Vagina (tissue), 2 donors: ENCODE results near the gene BRINP1.

Source experiments
- CTCF ChIP-seq, 3 experiments: fragments of 450-650 bp in 2 of 3; fragments of 200-600 bp in 1 of 3; sonication (generic) in 1 of 3; IDR thresholded peaks; one replicate each; pipeline ENCODE4 v1.5.1; 2017 to 2019; ENCODE audit warnings: antibody characterized with exemption in 3 of 3, mild to moderate bottlenecking in 2 of 3, moderate library complexity in 2 of 3
- POLR2A ChIP-seq, 2 donors: fragments of 450-650 bp; IDR thresholded peaks; one replicate each; pipeline ENCODE4 v1.6.1; 2017; ENCODE audit warnings: antibody characterized with exemption in 2 of 2, mild to moderate bottlenecking in 2 of 2, moderate library complexity in 2 of 2

DNA sequence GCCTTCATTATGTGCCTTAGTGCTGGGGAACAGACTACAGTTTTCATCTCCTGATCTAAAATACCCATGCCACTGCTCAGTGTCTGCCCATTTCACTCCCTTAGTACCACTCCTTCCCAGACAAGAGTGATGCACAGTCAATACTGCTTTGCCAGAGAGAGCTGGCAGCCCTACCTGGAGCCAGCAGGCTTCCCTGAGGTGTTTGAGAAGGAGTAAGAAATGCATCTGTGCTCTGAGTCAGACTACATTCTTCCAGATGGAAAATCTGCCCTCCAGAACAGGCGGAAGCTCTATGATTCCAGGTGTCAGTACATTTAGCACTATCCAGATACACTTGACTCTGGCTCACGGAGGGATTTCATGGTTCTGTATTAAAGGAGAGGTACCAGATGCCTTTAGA lies 209.8 kb downstream of the BRINP1 start:
- TF ChIP-seq POLR2A (IDR thresholded peaks at IDR 0.05) (no peak), CTCF (IDR thresholded peaks at IDR 0.05) (no peak)
